ENCODE results near the gene MGMT.

The MGMT gene

GRCh38 chr10:129725011-129725410 is 258.0 kb downstream of the MGMT start:
- Histone ChIP-seq H3K36me3 (ENCODE audit: insufficient read depth, low read length) (peaks cover 24% of the 10 kb centered on the region), H4K20me1 (ENCODE audit: insufficient read depth, low read length) (no peaks in the 10 kb centered on the region), H3K79me2 (ENCODE audit: insufficient read depth, low read length) (no peaks in the 10 kb centered on the region), H2AFZ (ENCODE audit: low read depth, low read length) (no peak overlapping the region), H3K4me1 (ENCODE audit: insufficient read depth, low read length) (0 out of 2 replicates have a peak, but pooled peaks cover 3% of the 10 kb centered on the region), H3K27ac (ENCODE audit: low read length) (no peak overlapping the region), H3K27me3 (ENCODE audit: insufficient read depth, low read length, poor library complexity) (no peaks in the 10 kb centered on the region), H3K9me3 (ENCODE audit: insufficient read depth, low read length, severe bottlenecking) (peaks cover 23% of the 10 kb centered on the region), H3K4me2 (ENCODE audit: insufficient read depth, low read length) (no peak overlapping the region), H3K4me3 (ENCODE audit: low read depth in 1 of 2, low read length in 2 of 2) (no peak overlapping the region), H3K9ac (ENCODE audit: low read depth, low read length) (no peak overlapping the region)
- no peak for ATAC-seq (ENCODE audit: insufficient read depth, low read depth)
- DNase-seq: no peak
- no peak for TF ChIP-seq CTCF (IDR thresholded peaks at IDR 0.05; ENCODE audit: borderline replicate concordance, extremely low read depth, low read length, poor library complexity, severe bottlenecking)
- no peak for TF ChIP-seq EZH2 (IDR thresholded peaks at IDR 0.05; ENCODE audit: borderline replicate concordance, low read depth, low read length, severe bottlenecking)

GRCh38 chr10:129725482-129725881 is 258.4 kb downstream of the MGMT start:
- H2AFZ ChIP-seq (ENCODE audit: low read depth, low read length): no peak overlapping the region
- peaks cover 20% of the 10 kb centered on the region for H3K36me3 ChIP-seq (ENCODE audit: insufficient read depth, low read length)
- H3K4me1 ChIP-seq (ENCODE audit: insufficient read depth, low read length): no peaks in the 10 kb centered on the region
- H3K4me3 ChIP-seq (ENCODE audit: low read depth in 1 of 2, low read length in 2 of 2): no peak overlapping the region
- H3K9me3 ChIP-seq (ENCODE audit: insufficient read depth, low read length, severe bottlenecking): peaks cover 21% of the 10 kb centered on the region
- no peaks in the 10 kb centered on the region for H3K79me2 ChIP-seq (ENCODE audit: insufficient read depth, low read length)
- ATAC-seq (ENCODE audit: insufficient read depth, low read depth): no peak
- no peak for DNase-seq
- H3K27ac ChIP-seq (ENCODE audit: low read length): no peak overlapping the region
- TF ChIP-seq CTCF (IDR thresholded peaks at IDR 0.05; ENCODE audit: borderline replicate concordance, extremely low read depth, low read length, poor library complexity, severe bottlenecking) (no peak), EZH2 (IDR thresholded peaks at IDR 0.05; ENCODE audit: borderline replicate concordance, low read depth, low read length, severe bottlenecking) (no peak)
- no peaks in the 10 kb centered on the region for H4K20me1 ChIP-seq (ENCODE audit: insufficient read depth, low read length)
- no peak overlapping the region for H3K9ac ChIP-seq (ENCODE audit: low read depth, low read length)
- H3K27me3 ChIP-seq (ENCODE audit: insufficient read depth, low read length, poor library complexity): no peaks in the 10 kb centered on the region
- H3K4me2 ChIP-seq (ENCODE audit: insufficient read depth, low read length): no peak overlapping the region

- TF ChIP-seq CTCF (IDR thresholded peaks at IDR 0.05; ENCODE audit: borderline replicate concordance, extremely low read depth, low read length, poor library complexity, severe bottlenecking) (no peak), EZH2 (IDR thresholded peaks at IDR 0.05; ENCODE audit: borderline replicate concordance, low read depth, low read length, severe bottlenecking) (no peak)
- Histone ChIP-seq H3K4me2 (ENCODE audit: insufficient read depth, low read length) (no peak overlapping the region), H2AFZ (ENCODE audit: low read depth, low read length) (no peak overlapping the region), H3K27ac (ENCODE audit: low read length) (no peak overlapping the region), H3K4me3 (ENCODE audit: low read depth in 1 of 2, low read length in 2 of 2) (no peak overlapping the region), H3K9ac (ENCODE audit: low read depth, low read length) (no peak overlapping the region), H4K20me1 (ENCODE audit: insufficient read depth, low read length) (no peaks in the 10 kb centered on the region), H3K79me2 (ENCODE audit: insufficient read depth, low read length) (no peaks in the 10 kb centered on the region), H3K9me3 (ENCODE audit: insufficient read depth, low read length, severe bottlenecking) (peaks cover 19% of the 10 kb centered on the region), H3K27me3 (ENCODE audit: insufficient read depth, low read length, poor library complexity) (no peaks in the 10 kb centered on the region), H3K36me3 (ENCODE audit: insufficient read depth, low read length) (peaks cover 19% of the 10 kb centered on the region; the same call in 1 of the 2 replicates), H3K4me1 (ENCODE audit: insufficient read depth, low read length) (no peaks in the 10 kb centered on the region)
- ATAC-seq (ENCODE audit: insufficient read depth, low read depth): no peak
- DNase-seq: no peak
Measured at GRCh38 chr10:129725890-129726631, 259.0 kb downstream of the MGMT start.
